ENCODE data around the gene PRAMEF11. TPM values are rescaled to one million over a fixed set of nuclear protein-coding genes. Genes with fewer than 3 reads are reported as not detected.
"Not testable (repeated sequence)": the region's sequence is repeated elsewhere in the genome, so short reads cannot be mapped to it uniquely, and the experiment has no call there.

The PRAMEF11 gene
- total RNA-seq, 2 experiments from 2014 or later: not detected

DNA sequence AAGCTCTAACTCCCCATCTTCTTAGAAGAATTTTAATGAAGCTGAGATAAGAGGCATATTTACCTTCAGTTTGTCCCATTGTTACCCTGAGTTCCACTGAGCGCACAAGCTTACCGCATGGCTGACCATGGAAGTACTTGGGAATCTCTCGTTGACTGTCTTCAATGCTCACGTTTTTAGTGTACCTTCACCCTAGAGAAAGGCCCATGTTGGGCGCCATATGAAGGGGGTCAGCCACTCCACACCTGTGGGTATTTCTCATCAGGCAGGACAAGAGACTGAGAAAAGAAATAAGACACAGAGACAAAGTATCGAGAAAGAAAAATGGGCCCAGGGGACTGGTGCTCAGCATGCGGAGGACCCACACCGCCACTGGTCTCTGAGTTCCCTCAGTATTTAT lies 46.5 kb downstream of the PRAMEF11 start:
- ATAC-seq, H3K4me3 Mint-ChIP-seq, DNase-seq, H3K4me1 Mint-ChIP-seq, CTCF ChIA-PET, H3K36me3 Mint-ChIP-seq, H3K27ac Mint-ChIP-seq, H3K27me3 Mint-ChIP-seq: not testable (repeated sequence)
- peaks cover 10% of the 10 kb centered on the region for H3K9me3 Mint-ChIP-seq (ENCODE audit: low read depth)

GRCh38 chr1:12783783-12784182 lies 47.4 kb downstream of the PRAMEF11 start:
- H3K27me3 Mint-ChIP-seq, ATAC-seq, H3K4me1 Mint-ChIP-seq, H3K27ac Mint-ChIP-seq, DNase-seq, H3K4me3 Mint-ChIP-seq, H3K36me3 Mint-ChIP-seq, CTCF ChIA-PET: not testable (repeated sequence)
- H3K9me3 Mint-ChIP-seq (ENCODE audit: low read depth): peaks cover 10% of the 10 kb centered on the region

- H3K4me1 Mint-ChIP-seq, H3K27me3 Mint-ChIP-seq, H3K27ac Mint-ChIP-seq, CTCF ChIA-PET, ATAC-seq, DNase-seq, H3K36me3 Mint-ChIP-seq, H3K4me3 Mint-ChIP-seq: not testable (repeated sequence)
- H3K9me3 Mint-ChIP-seq (ENCODE audit: low read depth): peaks cover 10% of the 10 kb centered on the region
Measured at GRCh38 chr1:12781488-12781887, 49.7 kb downstream of the PRAMEF11 start.

GRCh38 chr1:12778907-12779306 lies 52.3 kb downstream of the PRAMEF11 start:
- Mint-ChIP-seq H3K4me1 (no peaks in the 10 kb centered on the region), H3K27me3 (peaks cover 9% of the 10 kb centered on the region), H3K9me3 (ENCODE audit: low read depth) (peaks cover 1% of the 10 kb centered on the region), H3K4me3 (no peak overlapping the region), H3K27ac (no peak overlapping the region), H3K36me3 (no peaks in the 10 kb centered on the region)
- CTCF ChIA-PET: no interaction called here
- no peak for ATAC-seq
- DNase-seq: no peak

DNA sequence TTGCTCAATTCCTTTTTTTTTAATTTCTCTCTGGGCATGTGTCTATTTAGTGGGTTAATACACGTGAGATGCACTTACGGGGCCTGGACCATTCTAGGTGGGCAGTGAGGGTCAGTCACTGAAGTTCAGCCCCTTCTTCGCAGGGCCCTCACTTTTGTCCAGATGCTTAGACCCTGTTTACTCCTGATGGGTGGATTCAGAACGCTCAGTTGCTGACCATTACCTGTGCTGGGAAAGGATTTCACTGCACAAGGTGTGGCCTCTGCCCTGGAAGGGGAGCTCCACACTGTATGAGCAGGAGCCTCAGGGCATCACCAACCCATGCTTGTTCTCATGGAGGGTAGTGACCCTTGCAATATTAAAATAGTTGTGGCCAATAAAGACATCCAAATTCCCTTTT lies 53.1 kb downstream of the PRAMEF11 start:
- Mint-ChIP-seq H3K27ac (no peak overlapping the region), H3K36me3 (no peaks in the 10 kb centered on the region)
- CTCF ChIA-PET: no interaction called here

DNA sequence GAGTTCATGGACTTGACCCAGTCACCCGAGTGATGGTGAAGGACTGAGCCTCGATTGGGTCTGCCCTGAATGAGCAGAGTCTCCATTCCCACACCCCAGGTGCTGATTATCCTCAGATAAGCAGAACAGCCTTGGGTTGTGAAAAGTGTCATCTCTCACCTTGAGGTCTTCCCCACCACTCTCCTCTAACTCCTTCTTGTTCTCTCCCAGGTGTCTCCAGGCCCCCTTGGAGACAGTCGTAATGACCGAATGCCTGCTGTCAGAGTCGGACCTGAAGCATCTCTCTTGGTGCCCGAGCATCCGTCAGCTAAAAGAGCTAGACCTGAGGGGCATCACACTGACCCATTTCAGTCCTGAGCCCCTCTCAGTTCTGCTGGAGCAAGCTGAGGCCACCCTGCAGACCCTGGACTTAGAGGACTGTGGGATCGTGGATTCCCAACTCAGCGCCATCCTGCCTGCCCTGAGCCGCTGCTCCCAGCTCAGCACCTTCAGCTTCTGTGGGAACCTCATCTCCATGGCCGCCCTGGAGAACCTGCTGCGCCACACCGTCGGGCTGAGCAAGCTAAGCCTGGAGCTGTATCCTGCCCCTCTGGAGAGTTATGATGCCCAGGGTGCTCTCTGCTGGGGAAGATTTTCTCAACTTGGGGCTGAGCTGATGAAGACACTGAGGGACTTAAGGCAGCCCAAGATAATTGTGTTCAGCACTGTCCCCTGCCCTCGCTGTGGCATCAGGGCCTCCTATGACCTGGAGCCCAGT lies 54.2 kb downstream of the PRAMEF11 start:
- ATAC-seq (no peak), DNase-seq (no peak)
- no peaks in the 10 kb centered on the region for H3K9me3 Mint-ChIP-seq (ENCODE audit: low read depth)
- no peaks in the 10 kb centered on the region for H3K36me3 Mint-ChIP-seq
- peaks cover 9% of the 10 kb centered on the region for H3K27me3 Mint-ChIP-seq
- H3K27ac Mint-ChIP-seq: no peak overlapping the region
- no peaks in the 10 kb centered on the region for H3K4me1 Mint-ChIP-seq
- CTCF ChIA-PET: no interaction called here
- H3K4me3 Mint-ChIP-seq: no peak overlapping the region

More for the DNA sequence above, 53.1 kb downstream of the PRAMEF11 start:
- no peak for ATAC-seq
- Mint-ChIP-seq H3K4me1 (no peaks in the 10 kb centered on the region), H3K9me3 (ENCODE audit: low read depth) (no peaks in the 10 kb centered on the region), H3K27me3 (peaks cover 9% of the 10 kb centered on the region), H3K4me3 (no peak overlapping the region)
- DNase-seq: no peak

DNA sequence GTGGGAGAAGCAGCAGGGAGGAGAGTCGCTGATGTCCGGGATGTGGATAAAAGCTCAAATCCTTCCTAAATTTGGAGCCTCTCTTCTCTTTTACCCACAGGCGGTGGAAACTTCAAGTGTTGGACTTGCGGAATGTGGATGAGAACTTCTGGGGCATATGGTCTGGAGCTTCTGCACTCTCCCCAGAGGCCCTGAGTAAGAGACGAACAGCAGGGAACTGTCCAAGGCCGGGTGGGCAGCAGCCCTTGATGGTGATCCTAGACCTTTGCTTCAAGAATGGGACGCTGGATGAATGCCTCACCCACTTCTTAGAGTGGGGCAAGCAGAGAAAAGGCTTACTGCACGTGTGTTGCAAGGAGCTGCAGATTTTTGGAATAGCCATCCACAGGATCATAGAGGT lies 55.8 kb downstream of the PRAMEF11 start:
- H3K4me3 Mint-ChIP-seq: no peak overlapping the region
- no peaks in the 10 kb centered on the region for H3K9me3 Mint-ChIP-seq (ENCODE audit: low read depth)
- no peaks in the 10 kb centered on the region for H3K36me3 Mint-ChIP-seq
- ATAC-seq: no peak
- H3K27ac Mint-ChIP-seq: no peak overlapping the region
- H3K4me1 Mint-ChIP-seq: no peaks in the 10 kb centered on the region
- DNase-seq: no peak
- H3K27me3 Mint-ChIP-seq: peaks cover 13% of the 10 kb centered on the region
- CTCF ChIA-PET: interaction anchor here (1.1 kb wide), 1 partner anchor 117 kb away, joined by 3 read pairs; no protein-coding TSS in a partner anchor

GRCh38 chr1:12774801-12775345 lies 56.3 kb downstream of the PRAMEF11 start:
- H3K36me3 Mint-ChIP-seq: no peaks in the 10 kb centered on the region
- ATAC-seq (no peak), DNase-seq (no peak)
- H3K27me3 Mint-ChIP-seq: peaks cover 14% of the 10 kb centered on the region
- H3K4me1 Mint-ChIP-seq: no peaks in the 10 kb centered on the region
- no peak overlapping the region for H3K4me3 Mint-ChIP-seq
- H3K27ac Mint-ChIP-seq: no peak overlapping the region
- CTCF ChIA-PET: interaction anchor here (1.1 kb wide), 1 partner anchor 116 kb away, joined by 3 read pairs; no protein-coding TSS in a partner anchor
- no peaks in the 10 kb centered on the region for H3K9me3 Mint-ChIP-seq (ENCODE audit: low read depth)

Other genes starting within 250 kb of the PRAMEF11 start
- 10 to 100 TPM; 20.8 to 60.4 TPM for gene DHRS3, start 213.2 kb downstream of the PRAMEF11 start, total RNA-seq
- gene AADACL4, start 187.3 kb downstream of the PRAMEF11 start, total RNA-seq: not detected
- not detected for gene AADACL3, start 115.3 kb downstream of the PRAMEF11 start, total RNA-seq
- not detected for gene CFAP107, start 85.2 kb downstream of the PRAMEF11 start, total RNA-seq
- not detected for gene PRAMEF12, start 57.7 kb downstream of the PRAMEF11 start, total RNA-seq
- gene PRAMEF1, start 40.0 kb downstream of the PRAMEF11 start, total RNA-seq: not detected
- not detected for gene HNRNPCL1, start 17.3 kb upstream of the PRAMEF11 start, total RNA-seq
- gene PRAMEF2, start 25.7 kb upstream of the PRAMEF11 start, total RNA-seq: not detected
- gene PRAMEF4, start 54.8 kb upstream of the PRAMEF11 start, total RNA-seq: not detected
- gene PRAMEF10, start 66.9 kb upstream of the PRAMEF11 start, total RNA-seq: not detected
- gene PRAMEF7, start 85.2 kb upstream of the PRAMEF11 start, total RNA-seq: not detected
- not detected for gene PRAMEF6, start 116.2 kb upstream of the PRAMEF11 start, total RNA-seq
- gene PRAMEF27, start 225.2 kb upstream of the PRAMEF11 start, total RNA-seq: not detected
- gene HNRNPCL3, start 229.4 kb upstream of the PRAMEF11 start, total RNA-seq: not detected
- not detected for gene PRAMEF25, start 239.4 kb upstream of the PRAMEF11 start, total RNA-seq

Measured in activated CD8-positive, alpha-beta memory T cell treated with anti-CD3 and anti-CD28 coated beads, Interleukin-2, amount 10 ng/mL, durations not matched to agents 7 days and 5 days (primary cell).